ENCODE measurements around the gene ARID3A.

Gene ARID3A

DNA sequence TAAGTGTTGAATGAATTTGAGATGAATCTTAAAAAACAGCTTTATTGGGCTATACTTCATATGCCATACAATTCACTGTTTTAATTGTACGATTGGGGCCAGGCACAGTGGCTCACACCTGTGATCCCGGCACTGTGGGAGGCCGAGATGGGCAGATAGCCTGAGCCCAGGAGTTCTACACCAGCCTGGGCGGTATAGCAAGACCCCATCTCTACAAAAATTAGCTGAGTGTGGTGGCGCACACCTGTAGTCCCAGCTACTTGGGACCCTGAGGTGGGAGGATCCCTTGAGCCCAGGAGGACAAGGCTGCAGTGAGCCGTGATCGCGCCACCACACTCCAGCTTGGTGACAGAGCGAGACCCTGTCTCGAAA lies 10.3 kb downstream of the ARID3A start:
- Histone ChIP-seq H3K36me3 (ENCODE audit: insufficient read depth, low read length) (peaks cover 4% of the 10 kb centered on the region; the same call in 1 of the 2 replicates), H3K4me3 (ENCODE audit: low read length, poor library complexity, severe bottlenecking) (no peak overlapping the region), H3K4me1 (ENCODE audit: insufficient read depth, low read length, poor library complexity, severe bottlenecking) (no peaks in the 10 kb centered on the region), H3K4me2 (ENCODE audit: low read depth, low read length, poor library complexity, severe bottlenecking) (no peak overlapping the region), H3K9me2 (replicated peaks; ENCODE audit: low read depth, low read length) (no peaks in the 10 kb centered on the region), H2AFZ (ENCODE audit: low read length) (no peak overlapping the region), H4K20me1 (ENCODE audit: insufficient read depth, low read length, poor library complexity, severe bottlenecking) (peaks cover 16% of the 10 kb centered on the region), H3K79me2 (ENCODE audit: insufficient read depth, low read length) (peaks cover 35% of the 10 kb centered on the region; the same call in 1 of the 2 replicates), H3K9me3 (ENCODE audit: insufficient read depth, low read depth, low read length) (no peaks in the 10 kb centered on the region), H3K9ac (ENCODE audit: low read depth, low read length, poor library complexity, severe bottlenecking) (no peak overlapping the region), H3F3A (ENCODE audit: low read depth) (no peaks in the 10 kb centered on the region), H3K27me3 (ENCODE audit: insufficient read depth, low read length, poor library complexity, severe bottlenecking) (no peaks in the 10 kb centered on the region)
- TF ChIP-seq EZH2phosphoT487 (IDR thresholded peaks at IDR 0.05; ENCODE audit: borderline replicate concordance): no peak
- TF ChIP-seq, protein P1, sequence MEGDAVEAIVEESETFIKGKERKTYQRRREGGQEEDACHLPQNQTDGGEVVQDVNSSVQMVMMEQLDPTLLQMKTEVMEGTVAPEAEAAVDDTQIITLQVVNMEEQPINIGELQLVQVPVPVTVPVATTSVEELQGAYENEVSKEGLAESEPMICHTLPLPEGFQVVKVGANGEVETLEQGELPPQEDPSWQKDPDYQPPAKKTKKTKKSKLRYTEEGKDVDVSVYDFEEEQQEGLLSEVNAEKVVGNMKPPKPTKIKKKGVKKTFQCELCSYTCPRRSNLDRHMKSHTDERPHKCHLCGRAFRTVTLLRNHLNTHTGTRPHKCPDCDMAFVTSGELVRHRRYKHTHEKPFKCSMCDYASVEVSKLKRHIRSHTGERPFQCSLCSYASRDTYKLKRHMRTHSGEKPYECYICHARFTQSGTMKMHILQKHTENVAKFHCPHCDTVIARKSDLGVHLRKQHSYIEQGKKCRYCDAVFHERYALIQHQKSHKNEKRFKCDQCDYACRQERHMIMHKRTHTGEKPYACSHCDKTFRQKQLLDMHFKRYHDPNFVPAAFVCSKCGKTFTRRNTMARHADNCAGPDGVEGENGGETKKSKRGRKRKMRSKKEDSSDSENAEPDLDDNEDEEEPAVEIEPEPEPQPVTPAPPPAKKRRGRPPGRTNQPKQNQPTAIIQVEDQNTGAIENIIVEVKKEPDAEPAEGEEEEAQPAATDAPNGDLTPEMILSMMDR (conservative IDR thresholded peaks at IDR 0.05; ENCODE audit: low read length): no peak

DNA sequence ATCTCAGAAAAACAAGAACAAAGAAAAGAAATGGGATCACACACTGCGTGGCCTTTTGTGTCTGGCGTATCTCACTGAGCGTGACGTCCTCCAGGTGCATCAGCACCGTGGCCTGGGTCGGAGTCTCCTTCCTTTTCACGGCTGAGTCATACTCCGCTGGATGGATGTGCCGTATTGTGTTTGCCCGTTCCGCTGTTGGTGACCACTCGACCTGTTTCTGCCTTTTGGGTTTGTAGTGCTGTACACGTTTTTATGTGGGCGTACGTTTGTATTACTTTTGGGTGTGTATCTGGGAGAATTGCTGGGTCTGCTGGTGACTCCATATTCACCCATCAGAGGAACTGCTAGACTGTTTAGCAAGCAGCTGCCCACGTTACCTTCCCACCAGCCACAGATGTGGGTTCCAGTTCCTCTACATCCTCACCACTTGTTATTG lies 11.4 kb downstream of the ARID3A start:
- TF ChIP-seq, protein P1 (conservative IDR thresholded peaks at IDR 0.05; ENCODE audit: low read length): no peak
- no peak for TF ChIP-seq EZH2phosphoT487 (IDR thresholded peaks at IDR 0.05; ENCODE audit: borderline replicate concordance)

DNA sequence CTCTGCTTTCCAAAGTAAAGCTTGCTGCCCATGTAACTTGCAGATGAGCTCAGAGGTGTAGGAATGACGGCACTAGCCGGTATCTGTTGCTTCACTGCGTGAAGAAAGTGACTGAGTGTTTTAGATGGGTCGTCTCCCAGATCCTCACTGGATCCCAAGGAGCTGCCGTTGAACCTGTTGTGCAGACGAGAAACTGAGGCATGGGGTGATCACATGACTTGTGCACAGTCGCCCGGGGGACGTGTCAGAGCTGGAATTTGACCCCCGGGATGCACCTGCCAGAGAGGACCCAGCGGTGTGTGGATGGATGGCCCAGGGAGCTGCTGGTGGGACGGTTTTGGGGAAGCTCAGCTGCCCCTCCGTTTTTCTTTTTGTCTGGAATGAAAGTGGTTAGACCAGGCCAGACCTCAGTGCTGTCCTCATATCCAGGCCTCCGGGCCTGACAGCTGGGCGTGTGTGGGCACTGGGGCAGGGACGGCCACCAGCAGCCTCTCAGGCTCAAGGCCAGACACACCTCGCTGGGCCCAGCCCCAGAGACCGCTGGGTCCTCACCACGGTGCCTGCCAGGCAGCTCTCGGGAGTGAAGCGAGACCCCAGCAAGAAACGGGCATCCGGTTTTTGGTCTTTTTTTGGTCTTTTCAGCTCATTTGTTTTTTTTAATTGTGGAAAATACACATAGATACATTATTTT lies 12.5 kb downstream of the ARID3A start:
- no peaks in the 10 kb centered on the region for H3K9me3 ChIP-seq (ENCODE audit: insufficient read depth, low read depth, low read length)
- no peak for TF ChIP-seq EZH2phosphoT487 (IDR thresholded peaks at IDR 0.05; ENCODE audit: borderline replicate concordance)
- TF ChIP-seq, protein P1 (conservative IDR thresholded peaks at IDR 0.05; ENCODE audit: low read length): no peak
- H3K9ac ChIP-seq (ENCODE audit: low read depth, low read length, poor library complexity, severe bottlenecking): no peak overlapping the region
- peaks cover 12% of the 10 kb centered on the region for H4K20me1 ChIP-seq (ENCODE audit: insufficient read depth, low read length, poor library complexity, severe bottlenecking)
- H3K4me3 ChIP-seq (ENCODE audit: low read length, poor library complexity, severe bottlenecking): no peak overlapping the region
- H3F3A ChIP-seq (ENCODE audit: low read depth): no peaks in the 10 kb centered on the region
- H3K9me2 ChIP-seq (replicated peaks; ENCODE audit: low read depth, low read length): no peaks in the 10 kb centered on the region
- no peaks in the 10 kb centered on the region; the same call in 1 of the 2 replicates for H3K36me3 ChIP-seq (ENCODE audit: insufficient read depth, low read length)
- H3K27me3 ChIP-seq (ENCODE audit: insufficient read depth, low read length, poor library complexity, severe bottlenecking): no peaks in the 10 kb centered on the region
- no peak overlapping the region for H3K4me2 ChIP-seq (ENCODE audit: low read depth, low read length, poor library complexity, severe bottlenecking)
- no peaks in the 10 kb centered on the region for H3K4me1 ChIP-seq (ENCODE audit: insufficient read depth, low read length, poor library complexity, severe bottlenecking)
- H3K79me2 ChIP-seq (ENCODE audit: insufficient read depth, low read length): peaks cover 29% of the 10 kb centered on the region; the same call in 1 of the 2 replicates
- no peak overlapping the region for H2AFZ ChIP-seq (ENCODE audit: low read length)

More for the DNA sequence above, 11.4 kb downstream of the ARID3A start:
- Histone ChIP-seq H3K4me3 (ENCODE audit: low read length, poor library complexity, severe bottlenecking) (no peak overlapping the region), H3F3A (ENCODE audit: low read depth) (no peaks in the 10 kb centered on the region), H2AFZ (ENCODE audit: low read length) (no peak overlapping the region), H3K9ac (ENCODE audit: low read depth, low read length, poor library complexity, severe bottlenecking) (no peak overlapping the region), H3K36me3 (ENCODE audit: insufficient read depth, low read length) (peaks cover 4% of the 10 kb centered on the region; the same call in 1 of the 2 replicates), H3K9me2 (replicated peaks; ENCODE audit: low read depth, low read length) (no peaks in the 10 kb centered on the region), H3K9me3 (ENCODE audit: insufficient read depth, low read depth, low read length) (no peaks in the 10 kb centered on the region), H3K4me1 (ENCODE audit: insufficient read depth, low read length, poor library complexity, severe bottlenecking) (no peaks in the 10 kb centered on the region), H3K79me2 (ENCODE audit: insufficient read depth, low read length) (peaks cover 38% of the 10 kb centered on the region; the same call in 1 of the 2 replicates), H3K4me2 (ENCODE audit: low read depth, low read length, poor library complexity, severe bottlenecking) (no peak overlapping the region), H3K27me3 (ENCODE audit: insufficient read depth, low read length, poor library complexity, severe bottlenecking) (no peaks in the 10 kb centered on the region), H4K20me1 (ENCODE audit: insufficient read depth, low read length, poor library complexity, severe bottlenecking) (peaks cover 13% of the 10 kb centered on the region)

Measured in Loucy (cell line).